Vagina (tissue), 2 donors: ENCODE results near the gene VSIG8.

Source experiments
- CTCF ChIP-seq, 3 experiments: fragments of 450-650 bp in 2 of 3; fragments of 200-600 bp in 1 of 3; sonication (generic) in 1 of 3; IDR thresholded peaks; one replicate each; pipeline ENCODE4 v1.5.1; 2017 to 2019; ENCODE audit warnings: antibody characterized with exemption in 3 of 3, mild to moderate bottlenecking in 2 of 3, moderate library complexity in 2 of 3
- POLR2A ChIP-seq, 2 donors: fragments of 450-650 bp; IDR thresholded peaks; one replicate each; pipeline ENCODE4 v1.6.1; 2017; ENCODE audit warnings: antibody characterized with exemption in 2 of 2, mild to moderate bottlenecking in 2 of 2, moderate library complexity in 2 of 2
- POLR2AphosphoS5 ChIP-seq, 2 donors: sonication (generic); formaldehyde crosslinking; IDR thresholded peaks; one replicate each; pipeline ENCODE4 v1.9.0; 2017; ENCODE audit warnings: antibody characterized with exemption in 2 of 2, mild to moderate bottlenecking in 2 of 2, low read depth in 1 of 2; ENCODE audit not compliant: insufficient read depth in 1 of 2

GRCh38 chr1:159883134-159883533 is 20.7 kb upstream of the VSIG8 start:
- no peak for TF ChIP-seq CTCF (IDR thresholded peaks at IDR 0.05)
- TF ChIP-seq POLR2A (IDR thresholded peaks at IDR 0.05), result no peak
- TF ChIP-seq POLR2AphosphoS5 (IDR thresholded peaks at IDR 0.05; ENCODE audit: insufficient read depth in 1 of 2, low read depth in 1 of 2), result no peak
